ENCODE measurements around the gene UBASH3B.

UBASH3B gene

DNA sequence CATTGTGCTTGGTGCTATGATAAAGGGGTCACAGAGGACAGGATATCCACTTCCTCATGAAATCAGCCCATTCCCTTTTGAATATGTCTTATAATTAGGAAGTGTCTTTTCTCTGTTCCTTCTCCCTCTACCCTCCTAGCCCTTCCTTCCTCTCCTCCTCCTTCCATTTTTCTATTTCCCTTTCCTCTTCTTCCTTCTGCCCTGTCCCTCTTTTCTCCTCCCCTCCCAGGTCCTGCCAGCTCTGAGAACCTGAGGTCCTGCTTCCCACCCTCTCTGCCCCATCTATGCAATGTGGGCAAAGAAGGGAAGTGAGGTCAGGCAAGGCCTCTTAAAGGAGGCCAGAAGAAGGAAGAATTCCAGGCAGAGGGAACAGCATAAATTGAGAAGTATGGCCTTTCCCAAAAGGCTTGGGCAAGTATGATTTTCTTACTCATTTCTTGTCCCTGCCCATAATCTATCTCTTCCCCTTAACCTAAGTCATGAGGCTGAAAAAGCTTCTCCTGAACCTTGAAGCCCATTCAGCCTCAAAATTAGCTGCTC is 7.7 kb upstream of the UBASH3B start:
- DNase-seq (ENCODE audit: low read depth in 2 of 2) = no peak

DNA sequence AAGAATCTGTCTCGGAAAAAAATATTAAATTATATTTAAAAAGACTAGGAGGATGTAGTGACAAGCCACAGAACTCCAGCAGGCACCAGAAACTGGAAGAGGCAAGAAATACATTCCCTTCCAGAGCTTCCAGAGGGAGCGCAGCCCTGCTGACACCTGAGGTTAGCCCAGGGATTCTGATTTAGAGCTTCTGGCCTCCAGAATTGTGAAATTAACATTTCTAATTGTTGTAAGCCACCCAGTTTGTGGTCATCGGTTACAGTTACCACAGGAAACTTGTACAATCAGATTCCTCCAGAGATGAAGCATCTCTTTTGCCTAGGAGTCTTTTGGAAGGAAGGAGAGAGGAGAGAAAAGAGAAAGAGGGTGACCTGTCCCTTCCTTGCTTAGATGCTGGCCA is 6.4 kb upstream of the UBASH3B start:
- no peak for DNase-seq (ENCODE audit: low read depth in 2 of 2)

DNA sequence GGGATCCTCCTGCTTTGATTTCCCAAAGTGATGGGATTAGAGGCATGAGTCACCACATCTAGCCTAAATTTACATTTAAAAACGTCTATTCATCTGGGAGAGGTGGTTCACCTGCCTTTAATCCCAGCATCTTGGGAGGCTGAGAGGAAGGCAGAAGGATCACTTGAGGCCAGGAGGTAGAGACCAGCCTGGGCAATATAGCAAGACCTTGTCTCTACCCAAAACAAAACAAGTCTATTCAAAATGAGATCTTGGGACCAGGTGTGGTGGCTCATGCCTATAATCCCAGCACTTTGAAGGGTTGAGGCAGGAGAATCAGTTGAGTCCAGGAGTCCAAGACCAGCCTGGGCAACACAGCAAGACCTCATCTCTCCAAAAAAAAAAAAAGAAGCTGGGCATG is 4.9 kb upstream of the UBASH3B start:
- no peak for DNase-seq (ENCODE audit: low read depth in 2 of 2)

DNA sequence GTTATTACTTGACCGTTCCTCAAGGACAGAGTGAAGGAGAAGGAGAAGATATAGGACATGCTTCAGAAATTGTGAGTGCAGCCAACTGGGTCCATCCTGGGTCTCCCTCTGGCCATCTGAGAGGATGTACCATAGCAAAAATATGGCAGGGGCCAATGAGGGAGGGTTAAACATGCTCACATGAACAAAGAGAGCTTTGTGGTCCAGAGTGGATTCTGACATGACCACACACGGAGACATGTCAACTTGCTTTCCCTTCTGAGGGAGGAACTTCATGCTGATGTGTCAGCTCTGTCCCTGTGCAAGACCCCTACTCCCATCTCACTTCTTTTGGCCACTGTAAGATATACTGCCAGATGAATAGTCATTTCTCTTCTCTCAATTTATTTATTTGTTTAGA is 3.0 kb upstream of the UBASH3B start:
- DNase-seq (ENCODE audit: low read depth in 2 of 2) = no peak

DNA sequence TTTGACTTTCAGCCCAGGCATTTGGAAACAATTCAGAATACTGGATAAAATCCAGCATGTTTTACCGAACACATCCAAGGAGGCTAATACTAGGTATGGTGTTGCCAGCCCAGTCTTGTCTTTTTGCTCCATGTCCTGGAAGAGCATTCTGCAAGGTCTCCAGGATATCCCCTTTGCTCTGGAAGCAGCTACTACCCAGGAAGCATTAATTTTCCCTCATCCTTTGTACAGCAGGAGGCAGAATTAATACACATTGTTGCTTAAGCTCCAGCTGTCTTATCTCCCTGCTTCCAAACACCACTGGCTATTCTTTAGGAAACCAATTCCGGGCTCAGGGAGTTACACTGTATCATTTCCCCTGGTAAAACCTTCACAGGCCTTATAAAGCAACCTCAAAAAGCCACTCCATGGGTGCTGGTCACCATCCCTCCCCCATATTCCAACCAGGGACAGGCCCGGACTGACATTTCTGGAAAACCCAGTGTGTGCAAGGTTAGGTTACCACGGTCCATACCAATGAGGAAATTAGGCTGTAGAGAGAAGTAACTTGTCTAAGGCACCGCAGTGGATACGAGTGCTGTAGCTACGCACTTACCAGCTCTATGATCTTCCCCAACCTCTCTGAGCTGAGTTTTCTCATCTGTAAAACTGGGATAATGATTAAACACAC is 1.5 kb upstream of the UBASH3B start:
- DNase-seq (ENCODE audit: low read depth in 2 of 2) = no peak

DNA sequence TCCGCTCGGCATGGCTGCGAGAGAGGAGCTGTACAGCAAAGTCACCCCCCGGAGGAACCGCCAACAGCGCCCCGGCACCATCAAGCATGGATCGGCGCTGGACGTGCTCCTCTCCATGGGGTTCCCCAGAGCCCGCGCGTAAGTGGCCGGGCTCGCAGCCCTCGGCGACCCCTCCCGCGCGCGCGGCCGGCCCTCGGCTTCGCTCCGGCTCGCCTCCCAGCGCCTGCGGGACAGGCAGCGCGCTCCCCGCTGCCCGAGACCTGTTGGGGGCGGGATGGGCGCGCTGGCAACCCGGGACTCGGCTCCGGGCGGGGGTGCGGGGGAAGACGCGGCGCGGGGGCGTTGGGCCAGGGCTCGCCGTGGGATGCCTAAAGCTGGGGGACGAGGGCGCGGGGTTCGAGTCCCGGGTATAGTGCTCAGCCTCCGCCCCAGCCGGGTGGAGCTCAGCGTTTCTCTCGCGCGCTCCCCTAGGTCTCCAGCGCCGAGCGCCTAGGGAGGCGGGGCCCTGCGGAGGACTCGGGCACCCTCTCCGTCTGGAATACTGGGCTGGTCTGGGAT is 630 bp downstream of the UBASH3B start:
- no peak for DNase-seq (ENCODE audit: low read depth in 2 of 2)

DNA sequence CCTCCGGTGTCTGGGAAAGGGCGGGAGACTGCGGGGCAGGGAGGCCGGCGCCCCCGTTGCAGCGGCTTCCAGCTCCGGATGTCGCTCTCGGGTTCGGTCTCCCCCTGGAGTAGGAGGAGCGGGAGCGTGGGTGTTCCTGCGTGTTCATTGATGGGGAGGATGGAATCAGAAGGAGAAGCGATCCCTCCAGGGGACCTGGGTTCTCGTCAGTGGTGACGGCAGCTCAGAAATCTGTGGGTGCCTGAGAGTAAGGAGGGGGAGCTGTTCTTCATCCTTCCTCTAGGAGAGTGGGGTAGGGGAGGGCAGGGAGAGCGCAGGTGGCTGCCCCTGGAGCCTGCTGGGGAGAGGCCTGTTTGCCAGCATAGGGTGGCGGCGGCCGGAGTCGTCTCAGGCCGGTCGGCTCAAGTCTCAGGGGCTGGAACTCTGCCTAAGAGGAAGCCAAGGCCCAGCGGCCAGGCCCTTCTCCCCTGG is 1.1 kb downstream of the UBASH3B start:
- DNase-seq (ENCODE audit: low read depth in 2 of 2) = no peak

DNA sequence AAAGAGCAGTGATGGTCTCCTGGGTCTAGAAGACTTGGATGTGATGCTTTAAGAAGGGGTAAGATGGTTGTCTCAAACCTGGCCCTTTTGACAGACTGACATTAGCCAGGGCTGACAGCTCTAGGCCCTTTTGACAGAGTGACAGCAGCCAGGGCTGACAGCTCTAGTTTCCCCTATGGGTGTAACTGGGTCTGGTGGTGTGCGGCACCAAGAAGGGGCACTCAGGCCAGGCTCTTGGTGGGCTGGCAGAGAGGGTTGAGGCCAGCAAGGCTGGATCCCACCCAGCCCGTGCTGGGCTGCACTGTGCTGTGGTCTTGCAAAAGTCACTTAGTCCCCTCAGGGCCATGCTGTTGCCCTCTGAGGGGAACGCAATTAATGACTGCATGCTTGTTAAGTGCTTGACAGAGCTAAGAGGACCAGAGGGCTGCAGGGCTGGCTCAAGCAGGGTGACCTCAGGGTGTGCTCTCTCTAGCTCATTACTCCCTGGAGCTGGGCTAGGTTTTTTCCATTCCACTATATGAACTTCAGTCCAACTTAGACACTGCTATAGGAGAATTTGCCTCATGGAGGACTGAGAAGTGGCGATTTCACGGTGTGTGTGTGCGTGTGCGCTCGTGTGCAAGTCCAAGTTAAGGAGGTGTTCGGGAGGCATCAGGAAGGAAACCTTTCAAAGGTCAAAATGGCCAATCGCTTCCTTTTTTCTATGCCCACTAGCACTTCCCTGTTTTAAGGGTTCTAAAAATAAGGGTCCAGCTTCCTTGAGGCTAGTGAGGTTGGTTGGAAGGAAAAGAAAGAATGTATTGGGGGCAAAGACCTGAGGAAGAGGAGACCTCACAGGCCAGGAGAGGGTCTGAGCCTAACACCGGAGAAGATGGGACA is 4.4 kb downstream of the UBASH3B start:
- no peak for DNase-seq (ENCODE audit: low read depth in 2 of 2)

DNA sequence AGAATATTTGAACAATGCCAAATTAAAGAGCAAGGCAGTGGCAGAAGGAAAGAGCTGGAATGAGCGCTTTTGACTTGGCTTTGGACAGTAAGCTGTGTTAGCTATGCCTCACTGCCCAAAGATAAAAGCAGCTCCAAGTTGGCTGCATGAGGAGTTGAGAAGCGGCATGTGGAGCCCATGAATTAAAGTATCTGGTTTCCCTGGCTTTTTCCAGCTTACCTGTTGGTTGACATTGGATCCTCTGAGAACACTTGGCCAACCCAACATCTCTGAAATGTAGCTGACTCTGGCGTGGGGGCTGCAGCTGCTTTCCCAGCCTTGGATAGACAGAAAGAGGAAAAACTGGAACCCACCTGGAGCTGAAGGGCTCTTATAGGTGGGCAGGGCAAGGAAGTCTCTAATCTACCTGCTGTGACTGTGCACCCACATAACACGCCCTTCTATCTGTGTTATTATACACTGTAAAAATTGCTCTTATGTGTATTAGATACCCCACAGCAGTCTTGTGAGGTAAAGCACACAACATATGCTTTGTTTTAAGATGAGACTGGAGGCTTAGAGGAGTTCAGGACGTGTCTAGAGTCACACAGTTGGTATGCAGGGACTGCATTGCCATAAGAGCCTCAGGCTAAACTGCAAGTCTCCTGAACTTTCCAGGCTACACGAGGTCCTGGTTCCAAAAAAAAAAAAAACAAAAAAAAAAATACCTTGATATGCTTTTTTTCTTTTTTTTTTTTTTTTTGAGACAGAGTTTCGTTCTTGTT is 5.8 kb downstream of the UBASH3B start:
- no peak for DNase-seq (ENCODE audit: low read depth in 2 of 2)

DNA sequence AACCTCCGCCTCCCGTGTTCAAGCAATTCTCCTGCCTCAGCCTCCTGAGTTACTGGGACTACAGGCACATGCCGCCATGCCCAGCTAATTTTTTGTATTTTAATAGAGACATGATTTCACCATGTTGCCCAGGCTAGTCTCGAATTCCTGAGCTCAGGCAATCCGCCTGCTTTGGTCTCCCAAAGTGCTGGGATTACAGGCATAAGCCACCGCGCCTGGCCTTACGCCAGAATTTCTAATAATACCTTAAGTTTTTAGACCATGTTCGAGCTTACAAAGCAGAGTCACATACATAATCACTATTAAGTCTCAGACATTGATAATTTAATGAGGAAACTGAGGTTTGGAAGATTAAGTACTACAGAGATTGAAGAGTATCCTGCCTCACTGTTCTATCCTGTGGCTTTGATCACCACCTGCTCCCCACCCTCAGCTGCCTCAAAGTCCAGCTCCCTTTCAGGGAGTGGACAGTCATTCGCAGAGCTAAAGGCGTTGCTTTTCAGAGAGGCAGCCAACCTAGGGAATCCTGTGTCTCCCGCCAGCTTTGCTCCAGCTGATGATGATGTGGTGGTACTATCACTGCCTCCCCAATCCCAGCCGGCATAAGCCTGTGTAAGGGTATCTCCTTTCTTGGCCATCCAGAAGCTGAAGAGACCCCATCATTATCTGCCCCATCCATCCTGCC is 7.7 kb downstream of the UBASH3B start:
- DNase-seq (ENCODE audit: low read depth in 2 of 2) = no peak

DNA sequence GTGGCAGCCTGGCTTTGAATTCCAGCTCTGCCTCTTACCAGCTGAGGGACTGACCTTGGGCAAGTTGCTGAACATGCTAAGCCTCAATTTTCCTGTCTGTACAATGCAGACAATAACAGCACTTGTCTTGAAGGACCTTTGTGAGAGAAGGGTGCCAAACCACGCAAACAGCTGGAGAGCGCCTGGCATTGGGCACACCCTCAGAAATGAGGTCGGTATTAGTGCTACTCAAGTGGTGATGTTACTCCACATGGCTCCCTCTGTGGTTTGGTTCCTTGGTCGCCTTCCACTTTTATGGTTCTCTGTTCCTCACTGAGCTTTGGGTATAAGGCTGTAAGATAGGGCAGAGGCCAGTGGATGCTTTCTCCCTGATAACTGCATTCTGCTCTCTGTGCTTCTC is 8.2 kb downstream of the UBASH3B start:
- DNase-seq (ENCODE audit: low read depth in 2 of 2) = no peak

DNA sequence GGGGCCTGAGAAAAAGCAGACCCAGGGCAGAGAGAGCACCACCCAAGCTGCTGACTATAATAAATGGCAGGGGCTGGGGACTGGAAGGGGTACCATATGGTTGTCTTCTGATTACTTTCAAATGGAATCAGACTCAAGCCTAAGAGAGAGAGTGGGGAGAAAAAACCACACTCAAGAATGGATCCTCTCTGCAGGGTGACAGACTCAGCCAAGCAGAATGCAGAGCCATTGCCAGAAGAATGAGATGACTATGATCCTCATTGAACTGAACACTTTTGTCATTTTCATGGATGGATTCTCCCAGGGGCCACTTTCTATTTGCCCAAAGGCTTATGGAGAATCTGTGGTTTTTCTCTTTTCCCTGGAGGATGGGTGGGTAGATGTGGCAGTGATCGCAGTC is 8.7 kb downstream of the UBASH3B start:
- DNase-seq (ENCODE audit: low read depth in 2 of 2) = no peak

DNA sequence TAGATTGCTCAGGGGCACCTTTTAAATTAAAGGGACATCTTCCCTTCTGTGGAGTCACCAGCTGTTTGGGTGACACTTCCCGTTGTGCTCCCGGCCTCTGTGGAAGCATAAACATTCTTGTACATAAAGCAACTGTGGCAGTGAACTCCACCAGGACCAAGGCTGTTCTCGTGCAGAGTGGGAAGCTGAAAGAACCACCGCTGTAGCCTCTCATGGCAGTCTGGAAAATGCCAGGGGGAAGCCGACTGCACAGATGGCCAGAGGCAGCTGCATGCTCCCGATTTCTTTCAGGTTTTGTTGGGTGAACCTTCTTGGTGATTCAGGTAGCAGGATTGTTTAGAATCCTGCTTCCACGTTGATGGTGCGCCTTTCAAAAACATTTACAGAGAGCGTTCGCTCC is 10.3 kb downstream of the UBASH3B start:
- DNase-seq (ENCODE audit: low read depth in 2 of 2) = no peak

DNA sequence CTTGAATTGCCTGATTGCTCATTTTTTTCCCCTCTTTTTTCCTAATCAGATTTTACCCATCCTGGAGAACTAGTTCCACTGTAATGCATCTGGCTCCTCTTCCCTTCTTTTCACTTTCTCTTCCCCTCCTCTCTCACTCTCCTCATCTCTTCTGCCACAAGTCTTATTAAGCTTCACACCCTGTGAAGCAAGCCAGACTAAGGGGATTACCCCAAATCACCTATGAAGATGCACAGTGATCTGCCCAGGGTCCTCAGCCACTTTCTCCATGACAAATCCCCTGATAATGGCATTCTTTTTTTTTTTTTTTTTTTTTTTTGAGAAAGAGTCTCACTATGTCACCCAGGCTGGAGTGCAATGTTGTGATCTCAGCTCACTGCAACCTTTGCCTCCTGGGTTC is 11.2 kb downstream of the UBASH3B start:
- DNase-seq (ENCODE audit: low read depth in 2 of 2) = no peak

DNA sequence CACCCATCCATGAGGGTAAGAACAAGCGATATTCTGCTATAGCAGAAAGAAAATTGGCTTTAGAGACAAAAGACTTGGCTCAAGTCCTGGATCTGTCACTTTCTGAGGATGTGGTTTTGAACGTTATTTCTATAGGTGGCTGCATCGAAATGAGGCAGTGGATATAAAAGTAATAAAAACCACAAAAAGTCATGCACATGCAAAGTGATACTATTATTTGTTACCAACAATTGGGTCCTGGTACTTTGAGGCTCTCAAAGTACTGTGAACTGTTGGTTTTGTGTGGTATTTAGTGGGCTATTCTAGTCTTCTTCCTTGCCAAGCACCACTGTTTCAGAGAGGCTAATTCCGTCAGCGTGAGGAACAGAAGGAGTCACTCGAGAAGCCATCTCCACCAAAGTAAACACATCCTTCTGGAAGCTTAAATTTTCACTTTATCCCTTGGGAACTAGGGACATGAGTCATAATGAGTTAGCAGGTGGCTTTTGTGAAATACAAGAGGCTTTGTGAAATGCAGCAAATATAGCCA is 13.1 kb downstream of the UBASH3B start:
- no peak for DNase-seq (ENCODE audit: low read depth in 2 of 2)

DNA sequence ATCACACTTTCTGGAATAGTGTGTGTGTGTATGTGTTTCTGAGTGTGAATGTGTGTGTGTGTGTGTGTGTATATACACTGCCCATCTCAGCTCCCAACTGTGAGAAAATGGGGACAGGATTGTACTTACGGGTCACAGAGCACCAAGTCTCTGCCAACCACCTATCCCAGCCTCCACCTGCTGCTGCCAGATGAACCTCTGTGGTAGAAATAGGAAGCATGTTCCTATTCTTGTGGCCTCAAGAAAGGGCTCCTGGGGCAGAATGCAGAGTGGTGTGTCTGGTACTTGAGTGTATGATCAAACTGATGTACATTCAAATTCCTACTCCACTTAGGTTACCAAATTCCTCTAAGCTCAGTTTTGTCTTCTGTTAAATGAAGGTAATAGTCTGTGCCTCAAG is 14.6 kb downstream of the UBASH3B start:
- DNase-seq (ENCODE audit: low read depth in 2 of 2) = no peak

DNA sequence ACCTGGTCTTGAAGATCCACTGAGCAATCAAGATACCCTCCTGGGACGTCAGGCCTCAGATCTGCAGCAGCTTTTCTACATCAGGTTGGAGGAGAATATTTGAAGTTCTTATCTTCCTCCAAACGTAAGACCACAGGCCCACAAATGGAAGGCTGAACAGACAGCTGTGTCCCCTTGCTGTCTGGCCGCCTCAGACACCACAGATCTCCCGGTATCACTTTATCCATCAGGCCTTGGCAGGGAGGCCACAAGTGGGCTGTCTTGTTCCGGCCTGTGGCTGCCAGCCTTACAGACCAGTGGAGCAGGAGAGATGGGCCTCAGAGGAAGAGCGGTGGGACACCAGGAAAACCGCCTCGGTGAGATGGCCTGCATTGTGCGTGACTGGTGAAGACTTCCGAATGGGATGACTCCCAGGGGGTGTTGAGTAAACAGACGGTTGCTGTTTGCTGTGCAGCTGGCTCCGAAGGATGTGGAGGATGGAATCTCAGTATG is 15.9 kb downstream of the UBASH3B start:
- no peak for DNase-seq (ENCODE audit: low read depth in 2 of 2)

DNA sequence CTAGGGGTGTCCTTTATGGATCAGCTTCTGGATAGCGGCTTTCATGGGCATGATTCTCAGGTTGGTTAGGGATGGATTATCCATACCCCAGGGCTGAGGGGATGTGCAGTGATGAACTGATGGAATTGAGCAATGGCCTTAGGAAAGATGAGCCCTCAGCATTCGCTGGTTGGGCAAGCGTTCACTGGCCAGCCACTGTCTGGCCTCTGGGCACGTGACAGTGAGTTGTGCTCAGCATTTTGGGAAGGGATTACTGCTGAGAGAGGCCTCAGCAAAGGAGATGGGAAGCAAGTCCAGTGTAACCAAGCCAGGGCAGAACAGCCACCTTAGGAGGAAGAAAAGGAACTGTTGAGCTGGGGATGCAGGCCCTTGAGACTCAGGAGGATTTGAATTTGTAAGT is 17.4 kb downstream of the UBASH3B start:
- DNase-seq (ENCODE audit: low read depth in 2 of 2) = no peak

DNA sequence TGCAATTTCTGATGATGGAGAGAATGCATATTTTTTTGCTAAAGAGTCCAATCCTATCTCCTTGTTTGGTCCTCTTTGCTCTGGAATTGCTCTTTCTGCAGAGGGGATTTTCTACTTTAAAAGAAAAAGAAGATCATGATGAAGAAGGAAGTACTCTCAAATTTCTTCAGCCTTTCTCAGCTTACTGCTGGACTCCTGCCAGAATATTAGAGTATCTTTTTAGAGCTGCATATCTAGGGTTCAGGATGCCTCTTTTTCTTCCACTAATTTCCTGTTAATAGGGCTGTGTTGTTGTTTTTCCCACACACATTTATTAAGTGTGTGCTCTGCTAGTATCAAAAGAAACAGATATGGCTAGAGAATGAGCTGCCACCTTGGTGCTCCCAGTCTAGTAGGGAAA is 18.2 kb downstream of the UBASH3B start:
- DNase-seq (ENCODE audit: low read depth in 2 of 2) = no peak

DNA sequence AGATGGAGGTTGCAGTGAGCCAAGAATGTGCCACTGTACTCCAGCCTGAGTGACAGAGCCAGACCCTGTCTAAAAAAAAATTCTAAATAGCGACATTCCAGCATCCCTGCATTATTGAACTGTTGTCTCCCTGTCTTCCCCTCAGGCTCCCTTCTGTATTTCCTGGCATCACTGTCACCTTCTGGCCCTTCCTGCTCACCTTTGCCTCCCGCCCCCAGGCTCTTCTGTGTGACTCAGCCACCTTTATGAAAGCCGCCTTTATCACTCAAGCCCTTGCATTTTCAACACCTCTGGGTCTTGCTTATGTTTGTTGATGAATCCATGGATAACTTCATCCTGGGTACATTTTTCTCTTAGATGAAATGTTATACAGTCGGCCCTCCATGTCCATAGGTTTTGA is 21.1 kb downstream of the UBASH3B start:
- no peak for DNase-seq (ENCODE audit: low read depth in 2 of 2)

DNA sequence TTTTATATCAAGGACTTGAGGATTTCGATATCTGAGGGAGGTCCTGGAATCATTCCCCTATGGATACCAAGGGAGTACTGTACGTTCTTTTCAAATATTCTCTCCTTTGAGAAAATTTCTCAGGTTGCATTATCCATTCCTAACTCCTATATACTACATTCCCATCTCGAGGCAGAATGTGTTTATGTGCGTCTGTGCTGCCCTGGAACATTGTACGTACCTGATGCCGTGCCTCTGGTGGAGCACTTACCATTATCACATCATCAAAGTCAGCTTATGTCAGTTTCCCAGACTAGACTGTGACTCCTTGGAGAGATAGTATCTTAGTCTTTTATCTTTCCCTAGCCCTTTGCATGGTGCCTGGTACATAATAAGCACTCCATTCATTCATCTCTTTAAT is 21.7 kb downstream of the UBASH3B start:
- DNase-seq (ENCODE audit: low read depth in 2 of 2) = no peak

Data from stimulated activated CD8-positive, alpha-beta memory T cell treated with anti-CD3 and anti-CD28 coated beads, Interleukin-7, amount 100 ng/mL, for 1 hour (primary cell).